ENCODE data around the gene ACTN3.
"Not testable (repeated sequence)": the region's sequence is repeated elsewhere in the genome, so short reads cannot be mapped to it uniquely, and the experiment has no call there.

Gene ACTN3

GRCh38 chr11:66530927-66531709 is 15.6 kb upstream of the ACTN3 start:
- Histone ChIP-seq H3K9me3 (ENCODE audit: control insufficient read depth, insufficient read depth, low read length) (no peaks in the 10 kb centered on the region), H3K36me3 (ENCODE audit: control insufficient read depth, insufficient read depth, low read length) (peaks cover 8% of the 10 kb centered on the region), H3K9ac (ENCODE audit: low read depth, low read length) (no peak overlapping the region), H3K27me3 (ENCODE audit: control insufficient read depth, insufficient read depth, low read length) (no peaks in the 10 kb centered on the region), H3K4me3 (ENCODE audit: low read depth, low read length) (no peak overlapping the region), H3K4me1 (ENCODE audit: control insufficient read depth, insufficient read depth, low read length) (no peaks in the 10 kb centered on the region)

- Histone ChIP-seq H3K4me3 (ENCODE audit: low read depth, low read length) (no peak overlapping the region), H3K36me3 (ENCODE audit: control insufficient read depth, insufficient read depth, low read length) (peaks cover 4% of the 10 kb centered on the region), H3K4me1 (ENCODE audit: control insufficient read depth, insufficient read depth, low read length) (no peaks in the 10 kb centered on the region), H3K9ac (ENCODE audit: low read depth, low read length) (no peak overlapping the region), H3K27me3 (ENCODE audit: control insufficient read depth, insufficient read depth, low read length) (no peaks in the 10 kb centered on the region), H3K9me3 (ENCODE audit: control insufficient read depth, insufficient read depth, low read length) (no peaks in the 10 kb centered on the region)
Measured at GRCh38 chr11:66531841-66532240, 14.9 kb upstream of the ACTN3 start.

GRCh38 chr11:66532784-66533183 is 13.9 kb upstream of the ACTN3 start:
- Histone ChIP-seq H3K4me1 (ENCODE audit: control insufficient read depth, insufficient read depth, low read length) (no peaks in the 10 kb centered on the region), H3K9ac (ENCODE audit: low read depth, low read length) (no peak overlapping the region), H3K36me3 (ENCODE audit: control insufficient read depth, insufficient read depth, low read length) (peaks cover 4% of the 10 kb centered on the region), H3K4me3 (ENCODE audit: low read depth, low read length) (no peak overlapping the region), H3K9me3 (ENCODE audit: control insufficient read depth, insufficient read depth, low read length) (no peaks in the 10 kb centered on the region), H3K27me3 (ENCODE audit: control insufficient read depth, insufficient read depth, low read length) (no peaks in the 10 kb centered on the region)

- no peak overlapping the region for H3K9ac ChIP-seq (ENCODE audit: low read depth, low read length)
- H3K27me3 ChIP-seq (ENCODE audit: control insufficient read depth, insufficient read depth, low read length): no peaks in the 10 kb centered on the region
- H3K36me3 ChIP-seq (ENCODE audit: control insufficient read depth, insufficient read depth, low read length): peaks cover 11% of the 10 kb centered on the region
- no peaks in the 10 kb centered on the region for H3K9me3 ChIP-seq (ENCODE audit: control insufficient read depth, insufficient read depth, low read length)
- peaks cover 5% of the 10 kb centered on the region for H3K4me1 ChIP-seq (ENCODE audit: control insufficient read depth, insufficient read depth, low read length)
- no peak overlapping the region for H3K4me3 ChIP-seq (ENCODE audit: low read depth, low read length)
Measured at GRCh38 chr11:66539170-66539869, 7.4 kb upstream of the ACTN3 start.

GRCh38 chr11:66539870-66540213 is 6.9 kb upstream of the ACTN3 start:
- Histone ChIP-seq H3K9ac (ENCODE audit: low read depth, low read length) (no peak overlapping the region), H3K27me3 (ENCODE audit: control insufficient read depth, insufficient read depth, low read length) (no peaks in the 10 kb centered on the region), H3K4me1 (ENCODE audit: control insufficient read depth, insufficient read depth, low read length) (peaks cover 5% of the 10 kb centered on the region), H3K9me3 (ENCODE audit: control insufficient read depth, insufficient read depth, low read length) (no peaks in the 10 kb centered on the region), H3K36me3 (ENCODE audit: control insufficient read depth, insufficient read depth, low read length) (peaks cover 11% of the 10 kb centered on the region), H3K4me3 (ENCODE audit: low read depth, low read length) (no peak overlapping the region)

- not testable (repeated sequence) for H3K4me1 ChIP-seq (ENCODE audit: control insufficient read depth, insufficient read depth, low read length); H3K27me3 ChIP-seq (ENCODE audit: control insufficient read depth, insufficient read depth, low read length); H3K36me3 ChIP-seq (ENCODE audit: control insufficient read depth, insufficient read depth, low read length); H3K9ac ChIP-seq (ENCODE audit: low read depth, low read length); H3K9me3 ChIP-seq (ENCODE audit: control insufficient read depth, insufficient read depth, low read length); H3K4me3 ChIP-seq (ENCODE audit: low read depth, low read length)
Measured at GRCh38 chr11:66540598-66540997, 6.1 kb upstream of the ACTN3 start.

- no peaks in the 10 kb centered on the region for H3K27me3 ChIP-seq (ENCODE audit: control insufficient read depth, insufficient read depth, low read length)
- peaks cover 7% of the 10 kb centered on the region for H3K36me3 ChIP-seq (ENCODE audit: control insufficient read depth, insufficient read depth, low read length)
- no peak overlapping the region for H3K9ac ChIP-seq (ENCODE audit: low read depth, low read length)
Measured at GRCh38 chr11:66541892-66542291, 4.8 kb upstream of the ACTN3 start.

GRCh38 chr11:66542362-66542761 is 4.3 kb upstream of the ACTN3 start:
- H3K9me3 ChIP-seq (ENCODE audit: control insufficient read depth, insufficient read depth, low read length): no peaks in the 10 kb centered on the region
- H3K36me3 ChIP-seq (ENCODE audit: control insufficient read depth, insufficient read depth, low read length): peaks cover 7% of the 10 kb centered on the region
- no peak overlapping the region for H3K9ac ChIP-seq (ENCODE audit: low read depth, low read length)
- H3K4me3 ChIP-seq (ENCODE audit: low read depth, low read length): no peak overlapping the region
- peaks cover 5% of the 10 kb centered on the region for H3K4me1 ChIP-seq (ENCODE audit: control insufficient read depth, insufficient read depth, low read length)
- H3K27me3 ChIP-seq (ENCODE audit: control insufficient read depth, insufficient read depth, low read length): no peaks in the 10 kb centered on the region

More at GRCh38 chr11:66541892-66542291, 4.8 kb upstream of the ACTN3 start:
- peaks cover 5% of the 10 kb centered on the region for H3K4me1 ChIP-seq (ENCODE audit: control insufficient read depth, insufficient read depth, low read length)
- no peak overlapping the region for H3K4me3 ChIP-seq (ENCODE audit: low read depth, low read length)
- H3K9me3 ChIP-seq (ENCODE audit: control insufficient read depth, insufficient read depth, low read length): no peaks in the 10 kb centered on the region

- no peaks in the 10 kb centered on the region for H3K9me3 ChIP-seq (ENCODE audit: control insufficient read depth, insufficient read depth, low read length)
- no peaks in the 10 kb centered on the region for H3K27me3 ChIP-seq (ENCODE audit: control insufficient read depth, insufficient read depth, low read length)
- peaks cover 5% of the 10 kb centered on the region for H3K4me1 ChIP-seq (ENCODE audit: control insufficient read depth, insufficient read depth, low read length)
- peak overlapping the region; percentile 6 for H3K4me3 ChIP-seq (ENCODE audit: low read depth, low read length)
- peak overlapping the region; percentile 26 for H3K9ac ChIP-seq (ENCODE audit: low read depth, low read length)
- H3K36me3 ChIP-seq (ENCODE audit: control insufficient read depth, insufficient read depth, low read length): peaks cover 7% of the 10 kb centered on the region
Measured at GRCh38 chr11:66543263-66544107, 3.2 kb upstream of the ACTN3 start.

GRCh38 chr11:66544952-66545351 is 1.8 kb upstream of the ACTN3 start:
- not testable (repeated sequence) for H3K4me1 ChIP-seq (ENCODE audit: control insufficient read depth, insufficient read depth, low read length); H3K9ac ChIP-seq (ENCODE audit: low read depth, low read length); H3K27me3 ChIP-seq (ENCODE audit: control insufficient read depth, insufficient read depth, low read length); H3K9me3 ChIP-seq (ENCODE audit: control insufficient read depth, insufficient read depth, low read length); H3K36me3 ChIP-seq (ENCODE audit: control insufficient read depth, insufficient read depth, low read length)
- H3K4me3 ChIP-seq (ENCODE audit: low read depth, low read length): peak overlapping the region; percentile 77

- Histone ChIP-seq H3K9me3 (ENCODE audit: control insufficient read depth, insufficient read depth, low read length) (no peaks in the 10 kb centered on the region), H3K27me3 (ENCODE audit: control insufficient read depth, insufficient read depth, low read length) (no peaks in the 10 kb centered on the region), H3K4me3 (ENCODE audit: low read depth, low read length) (peak within 1 kb of the TSS; percentile 77), H3K4me1 (ENCODE audit: control insufficient read depth, insufficient read depth, low read length) (peaks cover 3% of the 10 kb centered on the region), H3K9ac (ENCODE audit: low read depth, low read length) (peak within 1 kb of the TSS; percentile 79), H3K36me3 (ENCODE audit: control insufficient read depth, insufficient read depth, low read length) (peaks cover 7% of the 10 kb centered on the region)
Measured at GRCh38 chr11:66545701-66546367, 869 bp upstream of the ACTN3 start, which contains the start of gene ZDHHC24. Gene ZDHHC24 (minus strand): TSS chr11:66546048. CDS start chr11:66546003, 45 bp downstream.

Measured in iPS-15b (cell line).